Panc1 (cell line): ENCODE data around the gene TSPAN17.

ENCODE experiments used
- POLR2AphosphoS5 ChIP-seq: IDR thresholded peaks from 2 replicates; pipeline ENCODE4 v1.6.1; 2012; ENCODE audit warnings: mild to moderate bottlenecking, low read depth, low read length, moderate library complexity
- TF ChIP-seq, protein P1 (sequence below): fragments of 450-650 bp; IDR thresholded peaks from 2 replicates; pipeline ENCODE4 v1.5.1; 2017; ENCODE audit warnings: mild to moderate bottlenecking

DNA sequence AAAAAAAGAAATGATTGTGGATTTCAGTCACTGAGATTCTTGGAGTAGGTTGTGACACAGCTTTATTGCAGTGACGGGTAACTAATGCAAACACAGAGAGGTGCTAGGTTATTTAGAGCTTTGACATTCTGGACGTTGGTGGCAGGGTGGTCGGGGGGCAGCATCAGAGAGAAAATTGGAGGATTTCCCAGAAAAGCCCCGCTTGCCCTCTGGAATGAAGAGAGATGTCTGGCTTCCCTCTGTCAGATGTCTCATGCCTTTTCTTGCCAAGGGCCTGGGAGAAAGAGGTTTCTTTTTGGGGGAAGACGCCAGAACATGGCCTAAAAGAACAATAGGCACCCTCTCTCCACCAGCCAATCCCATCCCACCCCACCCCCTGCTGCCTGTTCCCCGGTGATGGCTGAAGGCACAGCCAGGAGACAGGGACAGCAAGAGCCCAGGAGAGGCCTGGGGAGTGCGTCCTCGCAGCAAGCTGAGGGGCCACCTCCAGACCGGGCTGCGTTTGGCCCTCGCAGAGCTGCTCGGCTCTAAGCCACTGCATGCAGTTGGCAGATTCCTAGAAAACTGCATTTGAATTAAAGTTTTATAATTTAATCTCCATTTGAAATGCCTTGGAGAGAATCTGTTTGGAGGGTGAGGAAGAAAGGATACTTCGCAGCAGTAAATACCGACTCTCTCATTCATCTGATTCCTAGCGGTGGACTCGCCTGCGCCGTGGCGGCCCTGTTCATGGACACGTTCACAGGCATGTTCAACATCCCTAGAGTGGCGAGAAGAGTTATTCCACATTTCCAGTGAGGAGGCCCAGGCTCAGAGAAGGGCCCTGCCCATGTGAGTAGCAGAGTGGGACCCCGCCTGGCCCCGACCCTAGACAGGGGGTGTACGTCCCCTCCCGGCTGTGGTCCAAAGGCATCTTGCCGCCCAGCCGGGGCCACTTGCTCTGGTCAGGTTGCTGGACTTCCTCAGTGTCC lies 55.7 kb downstream of the TSPAN17 start:
- TF ChIP-seq, protein P1, sequence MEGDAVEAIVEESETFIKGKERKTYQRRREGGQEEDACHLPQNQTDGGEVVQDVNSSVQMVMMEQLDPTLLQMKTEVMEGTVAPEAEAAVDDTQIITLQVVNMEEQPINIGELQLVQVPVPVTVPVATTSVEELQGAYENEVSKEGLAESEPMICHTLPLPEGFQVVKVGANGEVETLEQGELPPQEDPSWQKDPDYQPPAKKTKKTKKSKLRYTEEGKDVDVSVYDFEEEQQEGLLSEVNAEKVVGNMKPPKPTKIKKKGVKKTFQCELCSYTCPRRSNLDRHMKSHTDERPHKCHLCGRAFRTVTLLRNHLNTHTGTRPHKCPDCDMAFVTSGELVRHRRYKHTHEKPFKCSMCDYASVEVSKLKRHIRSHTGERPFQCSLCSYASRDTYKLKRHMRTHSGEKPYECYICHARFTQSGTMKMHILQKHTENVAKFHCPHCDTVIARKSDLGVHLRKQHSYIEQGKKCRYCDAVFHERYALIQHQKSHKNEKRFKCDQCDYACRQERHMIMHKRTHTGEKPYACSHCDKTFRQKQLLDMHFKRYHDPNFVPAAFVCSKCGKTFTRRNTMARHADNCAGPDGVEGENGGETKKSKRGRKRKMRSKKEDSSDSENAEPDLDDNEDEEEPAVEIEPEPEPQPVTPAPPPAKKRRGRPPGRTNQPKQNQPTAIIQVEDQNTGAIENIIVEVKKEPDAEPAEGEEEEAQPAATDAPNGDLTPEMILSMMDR: no peak
- no peak for TF ChIP-seq POLR2AphosphoS5
